ENCODE data around the gene ZFYVE28. TPM values are rescaled to one million over a fixed set of nuclear protein-coding genes. Genes with fewer than 3 reads are reported as not detected.

Gene ZFYVE28
- total and polyA plus RNA-seq, 2 donors from 2014 or later = 8.0 to 18.9 TPM

GRCh38 chr4:2267320-2267811 lies 151.1 kb downstream of the ZFYVE28 start:
- FAIRE-seq = no peak
- Histone ChIP-seq H3K9ac (ENCODE audit: low read length in 3 of 3) (no peak overlapping the region), H3K36me3 (ENCODE audit: control insufficient read depth in 2 of 3, insufficient read depth in 3 of 3, low read length in 3 of 3) (peaks cover 0 to 1% (median 0%) of the 10 kb centered on the region in 3 donors), H3K27me3 (ENCODE audit: control insufficient read depth, insufficient read depth, low read length) (no peaks in the 10 kb centered on the region), H3K4me1 (ENCODE audit: control insufficient read depth in 2 of 3, insufficient read depth in 2 of 3, low read depth in 1 of 3, low read length in 3 of 3) (peaks cover 0 to 25% (median 0%) of the 10 kb centered on the region in 3 donors), H3K27ac (ENCODE audit: low read depth in 2 of 2, low read length in 2 of 2) (no peak overlapping the region), H3K4me3 (ENCODE audit: low read length in 3 of 3) (no peak overlapping the region), H3K9me3 (ENCODE audit: control insufficient read depth in 2 of 3, insufficient read depth in 1 of 3, low read length in 3 of 3) (no peaks in the 10 kb centered on the region)
- TF ChIP-seq CTCF (IDR thresholded peaks at IDR 0.05; ENCODE audit: borderline replicate concordance, extremely low read depth, insufficient read depth) = no peak
- DNase-seq = no peak
- intact Hi-C loops (cut with DNase I) = no loop called here

- intact Hi-C loops (cut with DNase I) = no loop called here
- no peaks in the 10 kb centered on the region for H3K27me3 ChIP-seq (ENCODE audit: control insufficient read depth, insufficient read depth, low read length)
- FAIRE-seq = no peak
- DNase-seq = no peak
- no peak overlapping the region for H3K9ac ChIP-seq (ENCODE audit: low read length in 3 of 3)
- no peaks in the 10 kb centered on the region for H3K36me3 ChIP-seq (ENCODE audit: control insufficient read depth in 2 of 3, insufficient read depth in 3 of 3, low read length in 3 of 3)
- no peak overlapping the region for H3K4me3 ChIP-seq (ENCODE audit: low read length in 3 of 3)
- no peak for TF ChIP-seq CTCF (IDR thresholded peaks at IDR 0.05; ENCODE audit: borderline replicate concordance, extremely low read depth, insufficient read depth)
- no peak overlapping the region for H3K27ac ChIP-seq (ENCODE audit: low read depth in 2 of 2, low read length in 2 of 2)
- peaks cover 0 to 25% (median 0%) of the 10 kb centered on the region in 3 donors for H3K4me1 ChIP-seq (ENCODE audit: control insufficient read depth in 2 of 3, insufficient read depth in 2 of 3, low read depth in 1 of 3, low read length in 3 of 3)
- no peaks in the 10 kb centered on the region for H3K9me3 ChIP-seq (ENCODE audit: control insufficient read depth in 2 of 3, insufficient read depth in 1 of 3, low read length in 3 of 3)
Measured at GRCh38 chr4:2266821-2267220, 151.6 kb downstream of the ZFYVE28 start.

GRCh38 chr4:2266181-2266580 lies 152.3 kb downstream of the ZFYVE28 start:
- DNase-seq = no peak
- no peak overlapping the region for H3K4me3 ChIP-seq (ENCODE audit: low read length in 3 of 3)
- no peak overlapping the region for H3K27ac ChIP-seq (ENCODE audit: low read depth in 2 of 2, low read length in 2 of 2)
- H3K9me3 ChIP-seq (ENCODE audit: control insufficient read depth in 2 of 3, insufficient read depth in 1 of 3, low read length in 3 of 3) = no peaks in the 10 kb centered on the region
- no peaks in the 10 kb centered on the region for H3K36me3 ChIP-seq (ENCODE audit: control insufficient read depth in 2 of 3, insufficient read depth in 3 of 3, low read length in 3 of 3)
- no peak for TF ChIP-seq CTCF (IDR thresholded peaks at IDR 0.05; ENCODE audit: borderline replicate concordance, extremely low read depth, insufficient read depth)
- peak overlapping the region in 1 of 3 donors; percentile 34 for H3K9ac ChIP-seq (ENCODE audit: low read length in 3 of 3)
- no peaks in the 10 kb centered on the region for H3K27me3 ChIP-seq (ENCODE audit: control insufficient read depth, insufficient read depth, low read length)
- intact Hi-C loops (cut with DNase I) = no loop called here
- H3K4me1 ChIP-seq (ENCODE audit: control insufficient read depth in 2 of 3, insufficient read depth in 2 of 3, low read depth in 1 of 3, low read length in 3 of 3) = peaks cover 0 to 25% (median 0%) of the 10 kb centered on the region in 3 donors
- FAIRE-seq = no peak
